ENCODE measurements around the gene SH3D19. TPM values are rescaled to one million over a fixed set of nuclear protein-coding genes. Genes with fewer than 3 reads are reported as not detected.

The SH3D19 gene
- total RNA-seq, 4 donors from 2014 or later, result 35.6 to 73.1 (median 50.5) TPM

DNA sequence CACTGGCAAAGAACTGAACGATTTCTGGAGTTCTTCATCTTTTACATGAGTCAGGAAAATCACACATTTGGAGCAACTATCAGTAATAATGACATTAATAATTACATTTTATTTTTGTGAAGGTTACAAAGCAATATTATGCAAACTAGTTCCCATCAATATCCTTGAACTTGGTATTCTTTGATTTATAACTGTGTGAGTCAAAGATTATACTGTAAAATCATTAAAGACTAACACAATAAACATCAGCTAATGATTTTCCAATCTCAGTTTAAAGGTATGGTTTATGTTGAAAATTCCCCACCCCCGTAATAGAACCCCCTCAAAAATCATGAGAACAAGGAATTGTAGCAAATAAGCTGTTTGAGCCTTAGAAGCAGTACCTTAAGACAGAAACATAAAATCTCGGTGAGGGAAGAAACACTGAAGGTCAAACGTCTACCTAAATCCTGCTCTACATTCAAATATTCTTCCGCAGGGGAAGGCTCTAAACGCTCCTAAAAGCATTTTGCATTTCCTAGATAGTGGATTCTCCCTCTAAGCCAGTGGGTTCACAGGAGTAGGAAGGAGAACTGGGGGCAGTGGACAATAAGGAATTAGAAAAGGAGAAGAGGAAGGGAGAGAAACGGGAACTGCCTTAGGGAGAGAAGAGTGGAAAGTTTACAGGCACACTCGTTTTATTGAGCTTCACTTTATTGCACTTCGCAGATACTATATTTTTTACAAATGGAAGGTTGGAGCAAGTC lies 22.3 kb upstream of the SH3D19 start:
- in situ Hi-C loops (cut with MboI; ENCODE audit: low sequenced_read_pairs in 4 of 4), result no loop called here
- no peaks in the 10 kb centered on the region for H3K9me3 ChIP-seq

DNA sequence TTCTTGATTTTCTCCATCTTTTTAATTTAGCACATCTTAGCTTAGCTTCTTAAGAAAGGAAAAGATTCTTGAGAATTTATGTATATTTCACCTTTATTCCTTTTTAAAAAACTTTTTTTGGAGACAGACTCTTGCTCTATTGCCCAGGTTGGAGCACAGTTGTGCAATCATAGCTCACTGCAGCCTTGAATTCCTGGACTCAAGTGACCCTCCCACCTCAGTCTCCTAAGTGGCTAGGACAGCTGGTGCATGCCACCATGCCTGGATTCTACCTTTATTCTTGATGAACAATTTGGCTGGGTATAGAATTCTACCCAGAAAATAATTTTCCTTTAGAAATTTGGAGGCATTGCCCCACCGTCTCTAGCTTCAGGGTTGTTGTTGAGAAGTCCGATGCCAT lies 19.5 kb upstream of the SH3D19 start:
- TF ChIP-seq, protein P1, sequence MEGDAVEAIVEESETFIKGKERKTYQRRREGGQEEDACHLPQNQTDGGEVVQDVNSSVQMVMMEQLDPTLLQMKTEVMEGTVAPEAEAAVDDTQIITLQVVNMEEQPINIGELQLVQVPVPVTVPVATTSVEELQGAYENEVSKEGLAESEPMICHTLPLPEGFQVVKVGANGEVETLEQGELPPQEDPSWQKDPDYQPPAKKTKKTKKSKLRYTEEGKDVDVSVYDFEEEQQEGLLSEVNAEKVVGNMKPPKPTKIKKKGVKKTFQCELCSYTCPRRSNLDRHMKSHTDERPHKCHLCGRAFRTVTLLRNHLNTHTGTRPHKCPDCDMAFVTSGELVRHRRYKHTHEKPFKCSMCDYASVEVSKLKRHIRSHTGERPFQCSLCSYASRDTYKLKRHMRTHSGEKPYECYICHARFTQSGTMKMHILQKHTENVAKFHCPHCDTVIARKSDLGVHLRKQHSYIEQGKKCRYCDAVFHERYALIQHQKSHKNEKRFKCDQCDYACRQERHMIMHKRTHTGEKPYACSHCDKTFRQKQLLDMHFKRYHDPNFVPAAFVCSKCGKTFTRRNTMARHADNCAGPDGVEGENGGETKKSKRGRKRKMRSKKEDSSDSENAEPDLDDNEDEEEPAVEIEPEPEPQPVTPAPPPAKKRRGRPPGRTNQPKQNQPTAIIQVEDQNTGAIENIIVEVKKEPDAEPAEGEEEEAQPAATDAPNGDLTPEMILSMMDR (IDR thresholded peaks at IDR 0.05 in 4 of 5, conservative IDR thresholded peaks at IDR 0.05 in 1 of 5), result no peak
- no peak for TF ChIP-seq POLR2A (IDR thresholded peaks at IDR 0.05)
- Histone ChIP-seq H3K27me3 (no peaks in the 10 kb centered on the region), H3K27ac (no peak overlapping the region), H3K9me3 (no peaks in the 10 kb centered on the region), H3K4me1 (no peaks in the 10 kb centered on the region), H3K4me3 (no peak overlapping the region), H3K36me3 (no peaks in the 10 kb centered on the region)
- intact Hi-C loops (cut with DNase I; ENCODE audit: low total_unique reads) (no loop called here), in situ Hi-C loops (cut with MboI; ENCODE audit: low sequenced_read_pairs in 4 of 4) (no loop called here)
- DNase-seq (no peak), ATAC-seq (no peak)

More for the DNA sequence above, 22.3 kb upstream of the SH3D19 start:
- no peaks in the 10 kb centered on the region for H3K36me3 ChIP-seq
- DNase-seq (no peak), ATAC-seq (no peak)
- H3K4me1 ChIP-seq, result no peaks in the 10 kb centered on the region
- no peak overlapping the region for H3K4me3 ChIP-seq
- intact Hi-C loops (cut with DNase I; ENCODE audit: low total_unique reads), result no loop called here
- TF ChIP-seq POLR2A (IDR thresholded peaks at IDR 0.05), result no peak
- TF ChIP-seq, protein P1 (IDR thresholded peaks at IDR 0.05 in 4 of 5, conservative IDR thresholded peaks at IDR 0.05 in 1 of 5), result no peak
- no peak overlapping the region for H3K27ac ChIP-seq
- H3K27me3 ChIP-seq, result no peaks in the 10 kb centered on the region

DNA sequence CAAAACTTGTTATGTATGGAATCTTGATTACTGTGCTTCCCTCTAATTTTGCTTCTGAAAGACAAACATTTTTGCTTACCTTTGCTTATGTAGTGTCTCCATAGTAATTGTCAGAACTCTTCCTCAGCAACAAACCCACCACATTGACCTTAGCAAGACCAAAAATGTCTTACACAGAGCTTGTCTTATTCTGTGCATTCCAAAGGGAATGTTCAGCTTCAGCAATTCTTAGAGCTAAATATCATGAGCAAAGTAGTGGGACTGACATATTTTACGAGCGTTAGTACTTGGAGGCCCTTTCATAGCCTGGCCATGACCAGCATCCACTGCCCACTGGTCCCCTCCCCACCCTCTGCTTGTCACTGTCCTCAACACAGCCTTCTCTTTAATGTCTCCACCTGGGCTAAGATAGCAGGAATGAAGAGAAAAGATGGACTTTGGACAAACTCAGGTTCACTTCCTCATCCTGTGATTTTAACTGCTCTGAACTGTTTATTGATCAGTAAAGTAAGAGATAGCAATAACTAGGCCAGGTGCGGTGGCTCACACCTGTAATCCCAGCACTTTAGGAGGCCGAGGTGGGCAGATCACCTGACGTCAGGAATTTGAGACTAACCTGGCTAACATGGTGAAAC lies 15.5 kb upstream of the SH3D19 start:
- DNase-seq (no peak), ATAC-seq (no peak)
- TF ChIP-seq, protein P1 (IDR thresholded peaks at IDR 0.05 in 4 of 5, conservative IDR thresholded peaks at IDR 0.05 in 1 of 5), result no peak
- no peak for TF ChIP-seq POLR2A (IDR thresholded peaks at IDR 0.05)
- in situ Hi-C loops (cut with MboI; ENCODE audit: low sequenced_read_pairs in 4 of 4), result no loop called here
- Histone ChIP-seq H3K36me3 (no peaks in the 10 kb centered on the region), H3K27me3 (no peaks in the 10 kb centered on the region), H3K4me1 (no peaks in the 10 kb centered on the region), H3K4me3 (no peak overlapping the region), H3K9me3 (no peaks in the 10 kb centered on the region), H3K27ac (no peak overlapping the region)
- intact Hi-C loops (cut with DNase I; ENCODE audit: low total_unique reads), result no loop called here

DNA sequence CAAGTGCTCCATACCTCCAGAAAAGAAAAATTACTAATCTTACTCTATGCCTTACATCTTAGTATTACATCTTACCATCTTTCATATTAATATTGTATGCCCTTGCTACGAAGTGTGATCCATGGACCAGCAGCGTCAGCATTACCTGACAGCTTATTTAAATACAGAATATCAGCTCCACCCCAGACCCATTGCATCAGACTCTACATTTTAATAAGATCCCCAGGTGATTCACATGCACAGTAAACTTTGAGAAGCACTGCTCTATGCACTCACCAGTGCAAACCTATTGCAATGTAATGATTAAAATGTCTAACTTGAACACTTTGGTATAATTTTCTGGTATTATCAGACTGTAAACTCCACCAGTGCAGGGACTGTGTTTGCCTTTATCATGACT lies 14.1 kb upstream of the SH3D19 start:
- Histone ChIP-seq H3K4me1 (no peaks in the 10 kb centered on the region), H3K36me3 (no peaks in the 10 kb centered on the region), H3K27ac (no peak overlapping the region), H3K4me3 (no peak overlapping the region), H3K27me3 (no peaks in the 10 kb centered on the region), H3K9me3 (no peaks in the 10 kb centered on the region)
- in situ Hi-C loops (cut with MboI; ENCODE audit: low sequenced_read_pairs in 4 of 4) (no loop called here), intact Hi-C loops (cut with DNase I; ENCODE audit: low total_unique reads) (no loop called here)
- DNase-seq (no peak), ATAC-seq (no peak)
- no peak for TF ChIP-seq POLR2A (IDR thresholded peaks at IDR 0.05)
- TF ChIP-seq, protein P1 (IDR thresholded peaks at IDR 0.05 in 4 of 5, conservative IDR thresholded peaks at IDR 0.05 in 1 of 5), result no peak
